HG03558 (cell line): ENCODE results near the gene MGME1.

Source experiments
- ATAC-seq: cut with Tn5 transposase; IDR thresholded peaks from one replicate; pipeline ENCODE4 v1.9.1; 2021; ENCODE audit warnings: moderate number of reproducible peaks; ENCODE audit not compliant: unreplicated experiment; ENCODE audit errors: extremely low read depth

Gene MGME1

DNA sequence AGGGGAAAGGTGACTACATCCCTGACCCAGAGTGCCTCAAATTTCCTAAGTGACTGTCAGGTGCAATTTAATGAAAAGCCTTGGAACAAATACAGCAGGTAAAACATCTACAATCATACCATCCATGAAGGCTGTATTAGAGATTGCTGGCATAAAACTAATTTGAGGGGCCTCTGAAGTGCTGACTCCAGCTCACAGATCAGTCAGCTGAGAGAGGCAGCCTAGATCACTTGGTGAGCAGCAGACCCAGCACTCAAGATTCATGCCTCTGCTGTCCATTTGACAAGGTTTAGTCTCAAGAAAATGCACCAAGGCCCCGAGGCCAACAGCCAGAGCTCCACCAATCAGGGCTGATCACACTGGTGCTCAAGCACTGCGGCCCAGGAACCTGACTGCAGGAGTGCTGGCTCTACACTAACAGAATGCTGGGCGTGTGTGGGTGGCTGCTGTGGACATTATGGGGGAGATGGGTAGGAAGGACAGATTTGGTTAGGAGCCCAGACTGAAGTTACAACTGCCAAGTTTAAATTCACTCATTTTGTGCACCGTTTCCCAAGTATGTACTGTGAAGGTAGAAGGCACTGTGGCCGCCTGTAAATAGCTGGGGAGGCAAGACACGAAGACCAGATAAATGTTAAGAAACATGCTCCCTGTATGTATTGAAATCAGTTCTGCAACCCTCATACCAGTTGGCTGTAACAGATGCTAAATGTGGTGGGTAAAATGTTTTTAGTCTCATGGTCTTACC lies 28.4 kb upstream of the MGME1 start:
- ATAC-seq = no peak

DNA sequence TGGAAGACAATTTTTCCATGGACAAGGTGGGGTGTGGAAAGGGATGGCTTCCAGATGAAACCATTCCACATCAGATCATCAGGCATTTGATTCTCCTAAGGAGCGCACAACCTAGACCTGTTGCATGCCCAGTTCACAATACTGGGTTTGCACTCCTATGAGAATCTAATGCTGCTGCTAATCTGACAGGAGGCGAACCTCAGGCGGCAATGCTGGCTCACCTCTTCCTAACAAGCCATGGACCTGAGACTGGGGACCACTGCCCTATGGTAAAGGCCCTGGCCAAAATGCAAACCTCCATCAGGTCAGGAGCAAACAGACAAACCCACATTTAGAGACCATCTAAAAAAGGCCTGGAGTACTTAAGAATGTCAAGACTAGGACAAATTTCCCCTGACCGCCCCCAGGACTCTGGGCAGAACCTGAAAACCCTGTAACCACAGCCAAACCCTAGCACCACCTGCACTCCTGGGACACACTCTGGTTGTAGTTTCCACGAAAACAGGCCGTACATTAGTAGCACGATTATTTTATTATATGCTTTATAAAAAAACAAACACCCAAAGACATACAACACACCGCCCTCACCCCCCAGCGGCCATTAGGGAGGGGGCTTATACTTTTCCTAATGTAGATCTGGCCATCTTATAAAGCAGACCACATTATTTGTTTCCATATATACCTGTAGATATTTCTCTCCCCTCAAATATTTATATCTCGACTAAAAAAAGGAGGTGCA lies 27.6 kb upstream of the MGME1 start:
- ATAC-seq = no peak

DNA sequence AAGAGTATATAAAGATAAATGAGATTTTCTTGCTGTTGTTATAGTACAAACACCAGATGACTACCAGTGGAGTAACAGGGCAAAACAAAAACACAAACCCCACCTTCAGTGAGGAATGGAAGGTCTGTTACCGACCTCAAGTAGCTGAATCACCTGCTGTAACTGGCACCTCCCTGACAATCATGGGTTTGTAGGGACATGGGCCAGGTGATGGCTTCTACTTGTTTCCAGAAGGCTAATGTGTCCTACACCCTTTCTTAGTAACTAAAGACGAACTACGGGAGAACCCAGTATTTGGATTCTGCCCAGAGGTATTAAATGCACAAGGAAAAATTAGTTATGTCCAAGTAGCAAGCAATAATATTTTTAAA lies 27.0 kb upstream of the MGME1 start:
- ATAC-seq = no peak

DNA sequence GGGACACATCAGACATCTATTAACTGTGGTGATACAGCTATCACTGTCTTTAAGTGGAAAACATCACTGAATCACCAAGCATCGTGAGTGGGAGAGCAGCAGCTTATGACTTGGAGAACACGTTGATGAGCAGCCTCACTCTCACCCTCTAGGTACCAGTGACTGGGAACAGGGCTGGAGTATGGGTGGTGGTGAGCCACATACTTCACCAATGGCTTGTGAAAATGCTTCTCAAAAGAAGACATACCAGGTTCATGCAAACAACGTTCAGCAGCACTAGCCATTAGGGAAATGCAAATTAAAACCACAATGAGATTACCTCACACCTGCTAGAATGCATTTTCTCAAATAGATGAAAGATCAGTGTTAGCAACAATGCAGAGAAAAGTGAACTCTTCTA lies 25.5 kb upstream of the MGME1 start:
- ATAC-seq = peak; percentile 64

DNA sequence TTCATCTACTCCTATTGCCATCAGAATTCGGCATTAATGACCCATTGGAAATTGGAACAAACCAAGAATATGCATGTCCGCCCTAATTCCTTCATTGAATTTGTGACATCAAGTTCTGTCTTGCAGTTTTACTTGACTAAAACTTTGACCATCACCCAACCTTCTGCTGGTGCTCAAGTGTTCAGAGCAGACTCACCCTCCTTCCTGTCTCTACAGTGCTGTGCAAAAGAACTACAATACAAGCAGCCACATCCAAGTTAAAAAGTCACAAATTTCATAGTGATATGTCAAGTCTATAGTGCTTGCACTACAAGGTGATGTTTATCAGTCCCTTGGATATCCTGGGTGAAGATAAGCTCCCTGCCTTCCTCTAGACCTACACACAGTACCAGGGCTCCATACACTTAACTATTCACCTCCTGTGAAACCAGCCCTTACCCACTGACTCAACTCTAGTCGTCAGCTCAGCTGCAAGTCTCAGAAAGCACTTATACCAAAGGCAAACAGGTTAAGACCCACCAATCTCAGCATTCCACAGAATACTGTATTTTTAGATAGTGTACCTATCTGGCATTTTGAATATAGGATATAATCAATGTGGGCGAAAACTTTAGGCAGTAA lies 23.9 kb upstream of the MGME1 start:
- ATAC-seq = no peak

DNA sequence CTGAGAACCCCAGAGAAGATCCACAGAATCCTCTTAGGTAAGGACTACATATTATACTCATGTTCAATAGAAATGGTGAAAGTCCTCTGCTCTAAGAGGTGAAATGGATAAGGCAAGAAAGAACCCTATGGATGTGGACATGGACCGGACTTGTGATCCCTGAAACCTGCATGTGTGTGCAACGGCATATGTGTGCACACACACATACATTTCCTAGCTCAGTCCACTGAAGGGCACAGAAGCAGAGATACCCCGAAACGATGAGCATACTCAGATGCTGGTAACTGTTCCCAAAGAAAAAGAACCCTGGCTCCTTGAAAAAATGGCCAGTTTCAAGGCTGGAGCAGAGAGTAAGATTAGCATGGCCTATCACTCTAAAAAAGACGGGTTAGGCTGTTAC lies 22.8 kb upstream of the MGME1 start:
- no peak for ATAC-seq

DNA sequence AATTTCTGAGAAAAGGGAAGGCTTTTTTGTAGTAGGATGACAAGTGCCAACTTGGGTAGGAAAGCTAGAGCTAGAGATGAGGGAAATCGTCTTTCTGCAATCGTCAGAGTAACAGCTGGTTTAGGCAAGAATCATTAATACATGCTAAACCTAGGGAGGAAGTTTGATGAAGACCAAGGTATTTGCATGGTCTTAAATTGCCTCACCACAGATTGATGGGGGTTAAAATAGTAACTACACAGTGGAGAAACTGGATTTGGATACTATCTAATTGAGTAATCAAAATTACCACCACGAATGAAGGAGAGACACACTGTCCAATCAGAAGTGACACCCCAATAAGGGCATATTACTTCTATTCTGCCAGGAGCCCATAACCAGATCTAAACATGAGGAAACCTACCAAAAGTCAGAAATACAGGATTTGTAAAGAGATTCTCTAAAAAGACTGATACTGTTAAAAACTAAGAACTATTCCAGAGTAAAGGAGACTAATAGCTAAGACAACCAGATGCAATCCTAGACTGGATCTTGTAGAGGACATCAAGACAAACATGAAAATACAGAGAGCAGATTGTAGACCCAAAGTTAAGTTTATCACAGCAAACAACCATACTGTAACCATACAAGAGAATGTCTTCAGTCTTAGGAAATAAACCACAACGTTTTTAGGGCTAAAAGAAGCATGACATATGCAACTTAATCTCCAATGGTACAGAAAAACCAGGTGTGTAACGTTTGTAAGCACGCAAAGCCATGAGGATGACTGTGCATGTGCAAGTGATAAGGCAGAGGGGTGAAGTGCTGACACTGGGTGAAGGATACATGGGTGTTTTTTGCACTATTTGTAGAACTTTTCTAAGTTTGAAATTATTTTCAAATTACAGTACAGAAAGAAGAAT lies 22.0 kb upstream of the MGME1 start:
- no peak for ATAC-seq

DNA sequence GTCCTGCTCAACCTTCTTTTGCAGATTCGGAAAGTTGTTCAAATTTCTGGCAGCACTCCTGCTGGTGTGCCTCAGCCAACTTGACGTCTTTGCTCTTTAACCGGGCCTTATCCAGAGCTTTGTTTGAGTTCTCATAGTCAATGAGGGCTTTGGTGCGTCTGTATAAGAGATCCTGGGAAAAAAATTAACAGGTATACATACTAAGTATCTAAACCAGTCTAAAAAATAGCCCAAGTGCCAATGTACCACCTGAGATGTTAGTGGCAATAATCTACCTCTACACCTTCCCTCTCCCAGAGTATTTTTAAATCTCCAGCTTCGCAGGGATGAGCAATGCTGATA lies 21.4 kb upstream of the MGME1 start:
- no peak for ATAC-seq

DNA sequence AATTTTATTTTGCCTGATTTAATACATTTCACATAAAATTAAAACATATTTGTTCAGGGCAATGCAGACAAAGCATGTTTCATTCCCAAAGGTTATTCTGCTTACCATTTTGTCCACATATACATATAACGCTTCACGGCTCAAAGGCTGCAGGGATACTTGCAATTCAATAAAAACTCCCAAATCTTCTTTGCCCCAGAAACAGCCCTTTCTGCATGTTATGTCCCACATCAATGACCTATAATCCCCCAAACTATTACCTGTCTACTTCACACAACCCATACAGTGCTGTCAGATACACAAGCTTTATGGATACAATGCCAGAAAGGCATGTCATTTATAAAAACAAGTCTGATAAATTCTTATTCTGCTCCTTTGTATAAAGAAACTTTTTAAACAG lies 20.4 kb upstream of the MGME1 start:
- ATAC-seq = no peak

DNA sequence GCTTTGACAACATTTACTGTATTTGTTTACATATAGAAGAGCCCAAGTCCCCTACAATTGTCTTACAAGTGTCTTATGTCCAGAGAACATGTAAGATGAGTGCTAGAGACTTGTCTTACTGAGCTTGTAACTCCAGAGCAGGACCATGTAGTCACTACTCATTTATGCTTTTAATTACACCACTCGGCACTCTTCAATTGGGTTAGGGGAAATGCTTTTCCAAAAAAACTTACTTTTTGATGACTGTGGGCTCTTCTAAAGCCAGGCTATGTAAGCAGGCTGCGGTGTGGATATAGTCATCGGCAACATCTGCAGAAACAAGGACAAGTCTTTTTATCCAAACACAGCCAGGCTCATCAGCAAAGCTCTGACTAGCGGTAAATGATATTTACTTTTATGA lies 18.9 kb upstream of the MGME1 start:
- ATAC-seq = no peak

DNA sequence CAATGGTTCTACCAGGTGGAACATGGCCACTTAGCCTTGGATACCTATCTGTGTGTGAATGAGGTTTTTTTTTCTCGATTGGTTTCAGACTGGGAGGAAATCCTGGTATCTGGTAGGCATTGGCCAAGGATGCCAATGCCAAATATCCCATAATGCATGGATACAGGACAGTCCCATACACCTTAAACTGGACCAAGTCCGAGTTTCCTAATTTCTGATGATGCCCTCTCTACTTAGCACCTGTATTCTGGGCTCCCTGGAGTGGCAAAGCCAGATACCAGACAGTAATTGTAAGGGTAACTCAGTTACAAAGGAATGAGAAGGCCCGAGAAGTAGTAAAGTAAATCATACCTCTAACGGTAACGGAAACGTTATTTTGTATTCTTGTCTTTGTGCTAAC lies 18.1 kb upstream of the MGME1 start:
- ATAC-seq = no peak

DNA sequence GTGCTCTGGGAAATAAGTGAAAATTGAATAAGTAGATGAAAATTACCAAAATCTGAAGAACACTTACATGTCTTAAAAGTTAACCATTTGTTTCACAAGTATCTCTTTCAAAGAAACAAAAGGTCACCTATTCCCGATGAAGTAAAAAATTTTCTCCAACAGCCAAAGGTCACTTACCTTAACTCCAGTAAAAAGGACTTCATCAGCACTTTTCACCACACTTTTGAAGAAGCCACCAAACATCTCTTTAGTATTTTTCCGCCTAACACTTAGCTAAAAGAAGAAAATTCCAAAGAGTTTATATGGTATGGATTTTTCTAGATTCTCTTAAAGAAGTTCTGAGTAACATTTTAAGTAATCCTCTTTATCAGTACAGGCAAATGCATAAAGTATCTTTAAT lies 17.5 kb upstream of the MGME1 start:
- ATAC-seq = no peak

DNA sequence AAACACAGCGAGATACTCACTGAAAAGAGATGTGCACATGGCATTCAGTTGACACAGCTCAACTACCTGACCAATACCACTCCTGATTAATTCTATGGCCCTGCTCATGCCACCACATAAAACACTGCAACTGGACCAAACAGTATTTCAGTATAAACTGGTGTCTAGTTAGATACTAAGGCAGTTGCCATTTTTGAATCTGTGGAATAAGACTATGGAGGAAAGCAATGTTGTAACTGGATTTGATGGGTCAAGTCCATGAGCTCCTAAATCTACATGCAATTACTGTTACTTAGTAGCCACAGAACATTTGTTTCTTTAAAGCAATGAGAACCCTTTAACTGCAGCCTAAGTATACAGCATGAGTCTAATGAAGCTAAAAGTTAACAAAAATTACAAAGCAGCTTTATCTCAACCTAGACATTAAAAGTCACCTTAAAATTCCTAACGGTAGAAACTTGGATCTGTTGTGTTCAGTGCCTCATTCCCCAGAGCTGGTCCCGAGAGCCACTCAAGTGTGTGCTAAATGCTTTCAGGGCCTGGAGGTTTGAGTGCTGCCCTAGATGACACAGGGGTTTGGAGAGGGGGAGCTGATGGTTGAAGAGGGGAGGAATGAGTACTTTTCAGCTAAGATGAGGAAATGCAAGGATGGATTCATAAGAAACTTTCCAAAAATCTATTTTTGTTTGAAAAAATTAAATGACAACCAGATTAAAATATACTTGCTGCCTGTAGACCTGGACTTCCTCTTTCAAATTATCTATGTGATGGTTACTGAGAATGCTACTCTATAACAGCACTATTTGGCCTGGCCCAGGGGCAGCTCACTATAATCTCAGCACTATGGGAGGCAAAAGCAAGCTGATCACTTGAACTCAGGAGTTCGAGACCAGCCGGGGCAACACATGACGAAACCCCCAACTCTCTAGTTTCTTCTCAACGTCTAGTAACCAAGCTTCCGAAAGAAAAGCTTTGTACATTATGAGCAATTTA lies 15.8 kb upstream of the MGME1 start:
- ATAC-seq = no peak

DNA sequence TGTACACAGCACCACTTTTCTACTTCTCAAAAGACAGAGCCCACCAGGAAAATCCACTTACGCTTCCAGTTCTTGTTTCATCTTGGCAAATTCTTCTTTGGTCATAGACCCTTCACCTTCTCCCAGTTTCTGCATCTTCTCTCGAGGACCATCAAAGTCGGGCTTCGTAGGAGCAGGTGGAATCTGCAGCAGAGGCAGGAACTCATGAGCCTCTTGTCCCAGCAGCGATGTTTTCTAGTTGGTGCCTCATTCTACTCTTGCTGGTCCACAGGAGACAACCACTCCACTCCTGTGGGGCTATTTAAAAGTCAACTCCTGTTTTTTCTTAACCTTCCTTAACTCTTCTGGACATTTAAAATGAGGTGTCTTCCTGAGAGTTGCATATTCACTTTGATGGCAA lies 14.9 kb upstream of the MGME1 start:
- ATAC-seq = no peak

DNA sequence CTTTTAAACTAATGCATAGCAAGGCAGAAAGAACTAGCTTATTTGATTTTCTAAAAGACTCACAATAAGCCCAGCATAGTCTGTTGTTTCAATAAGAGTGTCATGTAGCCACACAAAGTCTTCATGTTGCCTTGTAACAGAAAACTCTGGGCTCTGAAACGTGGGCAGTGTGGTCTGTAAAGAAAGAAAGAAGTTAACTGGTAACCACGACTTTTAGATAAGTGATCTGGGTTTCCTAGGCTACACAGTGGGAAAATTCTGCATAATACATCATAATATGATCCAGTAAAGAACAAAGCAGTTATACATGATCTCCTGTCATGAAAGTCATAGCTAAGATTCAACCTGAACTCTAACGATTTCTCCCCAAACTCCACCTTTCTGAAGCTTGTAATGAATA lies 13.5 kb upstream of the MGME1 start:
- no peak for ATAC-seq

DNA sequence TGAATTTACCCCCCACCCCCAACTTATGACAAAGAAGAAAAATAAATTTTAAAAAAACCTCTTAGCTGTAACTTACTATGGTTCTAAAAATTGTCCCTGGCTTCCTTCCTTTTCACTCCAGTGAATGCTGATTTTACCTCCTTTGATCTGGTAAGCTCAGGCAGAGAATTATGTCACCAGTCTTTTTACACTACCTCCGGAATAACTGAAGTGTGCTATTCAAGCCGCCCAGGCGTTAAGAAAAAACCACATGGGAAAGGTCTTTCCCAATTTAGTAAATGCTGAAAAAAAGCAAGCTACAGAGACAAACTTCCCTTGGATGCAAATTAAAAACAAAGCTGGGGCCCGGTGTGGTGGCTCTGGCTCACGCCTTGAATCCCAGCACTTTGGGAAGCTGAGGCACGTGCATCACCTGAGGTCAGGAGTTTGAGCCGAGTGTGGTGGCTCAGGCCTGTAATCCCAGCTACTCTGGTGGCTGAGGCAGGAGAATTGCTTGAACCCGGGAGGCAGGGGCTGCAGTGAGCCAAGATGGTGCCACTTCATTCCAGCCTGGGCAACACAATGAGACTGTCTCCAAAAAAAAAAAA lies 12.6 kb upstream of the MGME1 start:
- ATAC-seq = no peak

DNA sequence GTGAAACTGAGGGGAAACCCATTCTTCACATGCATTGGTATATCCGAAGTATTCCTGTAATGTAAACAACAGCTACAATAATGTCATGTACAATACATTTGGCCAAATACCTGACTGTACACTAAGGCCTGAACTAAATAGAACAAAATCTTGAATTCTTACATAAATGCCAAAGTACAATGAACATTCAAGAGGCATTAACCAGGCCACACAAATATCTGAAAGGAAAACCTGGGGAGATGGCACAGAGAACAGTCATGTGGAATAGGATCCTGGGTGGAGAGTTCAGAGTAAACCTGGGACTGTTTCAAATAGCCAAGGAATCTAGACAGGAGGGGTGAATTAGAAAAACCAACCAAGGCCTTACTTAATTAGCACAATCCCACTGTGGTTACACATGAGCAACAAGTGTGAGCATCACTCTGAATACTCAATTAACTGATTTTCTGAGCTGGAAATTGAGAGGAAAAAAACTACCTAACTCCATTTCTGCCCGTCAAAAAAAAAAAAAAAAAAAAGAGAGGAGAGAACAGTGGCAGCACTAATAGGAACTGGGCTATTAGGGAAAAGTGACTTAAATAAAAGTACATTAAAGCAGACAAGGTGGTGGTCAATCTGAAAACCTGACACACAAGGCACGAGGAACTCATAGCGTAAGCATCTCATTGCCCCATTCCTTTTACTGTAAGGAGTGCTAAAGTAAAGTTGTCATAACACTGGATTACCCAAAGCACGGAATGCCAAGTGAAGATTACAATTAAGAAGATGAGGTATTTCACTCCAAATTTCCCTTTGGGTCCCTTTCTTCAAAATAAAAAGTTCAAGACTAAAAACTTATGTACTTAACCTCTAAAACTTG lies 11.1 kb upstream of the MGME1 start:
- ATAC-seq = no peak
